SKM-1 (cell line): ENCODE data around the gene GOLGA1.
"Not testable (repeated sequence)": the region's sequence is repeated elsewhere in the genome, so short reads cannot be mapped to it uniquely, and the experiment has no call there.

ENCODE experiments used
- DNase-seq: peaks from one replicate; lab custom pipeline; 2025; ENCODE audit not compliant: unreplicated experiment; lab: John Stamatoyannopoulos, UW

GOLGA1 gene

GRCh38 chr9:124941679-124942561 lies 1.0 kb upstream of the GOLGA1 start:
- no peak for DNase-seq

GRCh38 chr9:124940521-124940893 lies 376 bp downstream of the GOLGA1 start:
- DNase-seq: no peak

- no peak for DNase-seq
These were observed 939 bp downstream of the GOLGA1 start for GRCh38 chr9:124939944-124940343.

GRCh38 chr9:124934290-124934689 lies 6.6 kb downstream of the GOLGA1 start:
- DNase-seq: no peak

GRCh38 chr9:124932333-124932732 lies 8.6 kb downstream of the GOLGA1 start:
- DNase-seq: peak; percentile 8

GRCh38 chr9:124929464-124929863 lies 11.4 kb downstream of the GOLGA1 start:
- DNase-seq: no peak

- no peak for DNase-seq
These were observed 12.8 kb downstream of the GOLGA1 start for GRCh38 chr9:124928116-124928515.

GRCh38 chr9:124920394-124920793 lies 20.5 kb downstream of the GOLGA1 start:
- not testable (repeated sequence) for DNase-seq

GRCh38 chr9:124914753-124915405 lies 26.0 kb downstream of the GOLGA1 start:
- no peak for DNase-seq

- DNase-seq: no peak
These were observed 27.5 kb downstream of the GOLGA1 start for GRCh38 chr9:124913378-124913777.

- DNase-seq: no peak
These were observed 29.1 kb downstream of the GOLGA1 start for GRCh38 chr9:124911766-124912165.

GRCh38 chr9:124908098-124908497 lies 32.8 kb downstream of the GOLGA1 start:
- no peak for DNase-seq

- DNase-seq: no peak
These were observed 33.9 kb downstream of the GOLGA1 start for GRCh38 chr9:124906966-124907365.

- DNase-seq: no peak
These were observed 41.0 kb downstream of the GOLGA1 start for GRCh38 chr9:124899845-124900244.

- DNase-seq: no peak
These were observed 43.1 kb downstream of the GOLGA1 start for GRCh38 chr9:124897570-124898460.

GRCh38 chr9:124894741-124895170 lies 46.1 kb downstream of the GOLGA1 start:
- DNase-seq: no peak

GRCh38 chr9:124894035-124894740 lies 46.7 kb downstream of the GOLGA1 start:
- DNase-seq: no peak

GRCh38 chr9:124890179-124890578 lies 50.7 kb downstream of the GOLGA1 start:
- DNase-seq: no peak

GRCh38 chr9:124889006-124889405 lies 51.9 kb downstream of the GOLGA1 start:
- DNase-seq: no peak

GRCh38 chr9:124887832-124888231 lies 53.1 kb downstream of the GOLGA1 start:
- no peak for DNase-seq
